ENCODE results near the gene OR2Z1. TPM values are rescaled to one million over a fixed set of nuclear protein-coding genes. Genes with fewer than 3 reads are reported as not detected.
"Not testable (repeated sequence)": the region's sequence is repeated elsewhere in the genome, so short reads cannot be mapped to it uniquely, and the experiment has no call there.

Gene OR2Z1
- total RNA-seq, 1 donor from 2014 or later: not detected

- DNase-seq (no peak), ATAC-seq (ENCODE audit: poor library complexity) (no peak)
- intact Hi-C loops (cut with DNase I): no loop called here
These were observed 22.9 kb upstream of the OR2Z1 start, which contains the start of gene ACTL9 for GRCh38 chr19:8698433-8699063. Gene ACTL9 (minus strand): TSS chr19:8698795. CDS start chr19:8698701, 94 bp downstream.

- intact Hi-C loops (cut with DNase I): no loop called here
- DNase-seq (no peak), ATAC-seq (ENCODE audit: poor library complexity) (no peak)
These were observed 21.5 kb upstream of the OR2Z1 start for GRCh38 chr19:8699908-8700307.

- DNase-seq (no peak), ATAC-seq (ENCODE audit: poor library complexity) (no peak)
- intact Hi-C loops (cut with DNase I): no loop called here
These were observed 20.5 kb upstream of the OR2Z1 start for GRCh38 chr19:8700956-8701355.

GRCh38 chr19:8702350-8702749 is 19.1 kb upstream of the OR2Z1 start:
- DNase-seq (no peak), ATAC-seq (ENCODE audit: poor library complexity) (no peak)
- intact Hi-C loops (cut with DNase I): no loop called here

GRCh38 chr19:8703223-8703622 is 18.2 kb upstream of the OR2Z1 start:
- intact Hi-C loops (cut with DNase I): no loop called here
- DNase-seq: no peak
- no peak for ATAC-seq (ENCODE audit: poor library complexity)

- ATAC-seq (ENCODE audit: poor library complexity); intact Hi-C loops (cut with DNase I); DNase-seq: not testable (repeated sequence)
These were observed 16.1 kb upstream of the OR2Z1 start for GRCh38 chr19:8705304-8705703.

GRCh38 chr19:8705742-8706141 is 15.7 kb upstream of the OR2Z1 start:
- DNase-seq (no peak), ATAC-seq (ENCODE audit: poor library complexity) (no peak)
- intact Hi-C loops (cut with DNase I): no loop called here

- not testable (repeated sequence) for DNase-seq; ATAC-seq (ENCODE audit: poor library complexity)
These were observed 11.1 kb upstream of the OR2Z1 start for GRCh38 chr19:8710337-8710736.

GRCh38 chr19:8722032-8722431 is 598 bp downstream of the OR2Z1 start:
- DNase-seq (no peak), ATAC-seq (ENCODE audit: poor library complexity) (no peak)
- intact Hi-C loops (cut with DNase I): no loop called here

More at GRCh38 chr19:8710337-8710736, 11.1 kb upstream of the OR2Z1 start:
- intact Hi-C loops (cut with DNase I): not testable (repeated sequence)

GRCh38 chr19:8724276-8724675 is 2.8 kb downstream of the OR2Z1 start:
- intact Hi-C loops (cut with DNase I): no loop called here
- DNase-seq (no peak), ATAC-seq (ENCODE audit: poor library complexity) (no peak)

GRCh38 chr19:8731428-8732169 is 10.2 kb downstream of the OR2Z1 start:
- intact Hi-C loops (cut with DNase I): no loop called here
- no peak for ATAC-seq (ENCODE audit: poor library complexity)
- no peak for DNase-seq

- no peak for DNase-seq
- intact Hi-C loops (cut with DNase I): no loop called here
These were observed 16.9 kb downstream of the OR2Z1 start for GRCh38 chr19:8738377-8738776.

GRCh38 chr19:8739291-8740065 is 18.0 kb downstream of the OR2Z1 start:
- ATAC-seq (ENCODE audit: poor library complexity); DNase-seq; intact Hi-C loops (cut with DNase I): not testable (repeated sequence)

More at GRCh38 chr19:8738377-8738776, 16.9 kb downstream of the OR2Z1 start:
- ATAC-seq (ENCODE audit: poor library complexity): no peak

- intact Hi-C loops (cut with DNase I); ATAC-seq (ENCODE audit: poor library complexity); DNase-seq: not testable (repeated sequence)
These were observed 45.8 kb downstream of the OR2Z1 start for GRCh38 chr19:8767257-8767656.

- ATAC-seq (ENCODE audit: poor library complexity); intact Hi-C loops (cut with DNase I); DNase-seq: not testable (repeated sequence)
These were observed 47.8 kb downstream of the OR2Z1 start for GRCh38 chr19:8769265-8769664.

- DNase-seq: not testable (repeated sequence)
These were observed 52.2 kb downstream of the OR2Z1 start for GRCh38 chr19:8773587-8773986.

More at GRCh38 chr19:8773587-8773986, 52.2 kb downstream of the OR2Z1 start:
- ATAC-seq (ENCODE audit: poor library complexity); intact Hi-C loops (cut with DNase I): not testable (repeated sequence)

Data from Right ventricle myocardium superior (tissue), 1 donor.